Measurements from ENCODE around the gene COPB2.

- TF ChIP-seq CTCF (IDR thresholded peaks at IDR 0.05) = no peak
- TF ChIP-seq ZFX (IDR thresholded peaks at IDR 0.05; ENCODE audit: borderline replicate concordance) = no peak
These were observed 77.0 kb downstream of the COPB2 start for GRCh38 chr3:139312416-139312815.
